NCI-H345 (cell line): ENCODE data around the gene AMY1A.
"Not testable (repeated sequence)": the region's sequence is repeated elsewhere in the genome, so short reads cannot be mapped to it uniquely, and the experiment has no call there.

Experiments used
- DNase-seq: peaks from one replicate; lab custom pipeline; 2025; lab: John Stamatoyannopoulos, UW

The AMY1A gene

DNA sequence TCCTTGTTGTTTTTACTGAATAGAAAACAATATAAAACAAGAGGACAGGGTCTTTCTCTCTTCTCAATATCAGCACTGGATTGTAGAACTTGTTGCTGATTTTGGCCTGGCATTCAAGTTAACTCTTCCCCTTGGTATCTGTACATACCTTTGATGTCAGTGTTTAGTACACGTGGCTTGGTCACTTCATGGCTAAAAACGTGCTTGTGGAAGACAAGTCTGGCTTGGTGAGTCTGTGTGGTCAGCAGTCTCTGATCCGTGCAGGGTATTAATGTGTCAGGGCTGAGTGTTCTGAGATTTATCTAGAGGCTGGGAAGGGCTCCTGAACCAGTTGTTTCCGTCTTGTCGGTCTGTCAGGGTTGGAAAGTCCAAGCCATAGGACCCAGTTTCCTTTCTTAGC, at the start of gene AMY1A:
TSS of gene AMY1A (plus strand) at position 301 of the 400 bp plus-strand sequence. CDS start 571 bp downstream, outside the sequence.
- not testable (repeated sequence) for DNase-seq

DNA sequence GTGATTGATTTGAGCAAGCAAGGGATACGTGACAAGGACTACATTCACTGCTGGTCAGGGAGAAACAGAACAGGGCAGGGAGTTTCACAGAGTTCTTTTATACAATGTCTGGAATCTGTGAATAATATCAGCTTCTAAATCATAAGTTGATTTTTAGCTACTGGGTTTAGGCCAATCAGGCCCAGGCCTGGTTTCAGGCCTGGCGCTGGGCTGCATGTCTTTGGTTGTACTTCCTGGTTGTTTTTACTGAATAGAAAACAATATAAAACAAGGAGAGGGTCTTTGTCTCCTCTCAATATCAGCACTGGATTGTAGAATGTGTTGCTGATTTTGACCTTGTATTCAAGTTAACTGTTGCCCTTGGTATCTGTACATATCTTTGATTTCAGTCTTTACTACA, 39.2 kb upstream of the AMY1A start:
- no peak for DNase-seq

DNA sequence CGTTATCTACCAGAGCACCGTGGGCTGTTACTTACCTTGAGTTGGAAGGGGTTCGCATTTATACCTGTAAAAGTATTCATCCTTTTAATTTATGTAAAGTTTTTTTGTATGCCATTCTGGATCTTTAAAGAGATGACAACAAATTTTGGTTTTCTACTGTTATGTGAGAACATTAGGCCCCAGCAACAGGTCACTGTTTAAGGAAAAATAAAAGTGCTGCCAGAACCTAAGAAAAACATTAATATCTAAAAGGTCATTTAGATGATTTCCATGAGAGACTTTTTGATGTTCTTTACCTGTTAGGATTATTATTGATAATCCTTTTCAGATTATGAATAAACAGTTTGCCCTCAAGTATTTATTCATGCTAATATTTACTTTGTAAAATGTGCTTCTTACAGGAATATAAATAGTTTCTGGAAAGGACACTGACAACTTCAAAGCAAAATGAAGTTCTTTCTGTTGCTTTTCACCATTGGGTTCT, 38.5 kb upstream of the AMY1A start, which contains the start of gene AMY2A:
TSS of gene AMY2A (plus strand) at position 434 of the 484 bp plus-strand sequence. CDS start at position 448, 14 bp downstream.
- DNase-seq: not testable (repeated sequence)

DNA sequence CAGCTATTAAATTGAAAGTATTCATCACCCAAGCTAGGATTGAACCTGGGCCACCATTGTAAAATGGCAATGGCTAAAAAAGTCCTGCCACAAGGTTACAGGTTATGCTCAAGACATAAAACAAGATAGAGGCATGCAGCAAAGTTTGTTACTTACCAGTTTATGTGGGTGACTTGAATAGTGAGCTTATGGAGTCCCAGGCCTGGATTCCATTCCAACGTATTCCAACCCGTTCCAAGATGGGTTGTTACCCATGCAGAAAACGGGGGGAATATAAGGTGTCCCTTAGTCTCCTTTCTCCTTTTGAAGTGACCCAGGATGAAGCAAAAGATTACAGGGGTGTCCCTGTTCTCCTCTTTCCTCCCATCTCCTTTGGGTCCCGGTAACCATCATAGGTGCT, 28.1 kb upstream of the AMY1A start:
- not testable (repeated sequence) for DNase-seq

DNA sequence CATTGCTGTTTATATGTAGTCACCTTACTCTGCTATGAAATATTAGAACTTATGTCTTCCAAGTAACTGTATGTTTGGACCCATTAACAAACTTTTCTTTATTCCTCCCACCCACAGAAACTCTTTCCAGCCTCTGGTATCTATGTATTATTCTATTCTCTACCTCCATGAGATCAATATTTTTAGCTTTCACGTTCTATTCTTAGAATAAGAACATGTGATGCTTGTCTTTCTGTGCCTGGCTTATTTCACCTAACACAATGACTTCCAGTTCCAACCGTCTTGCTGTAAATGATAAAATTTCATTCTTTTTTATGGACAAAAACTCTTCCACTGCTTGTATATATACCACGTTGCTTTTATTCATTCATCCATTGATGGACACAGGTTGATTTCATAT, 14.4 kb upstream of the AMY1A start:
- DNase-seq: not testable (repeated sequence)

DNA sequence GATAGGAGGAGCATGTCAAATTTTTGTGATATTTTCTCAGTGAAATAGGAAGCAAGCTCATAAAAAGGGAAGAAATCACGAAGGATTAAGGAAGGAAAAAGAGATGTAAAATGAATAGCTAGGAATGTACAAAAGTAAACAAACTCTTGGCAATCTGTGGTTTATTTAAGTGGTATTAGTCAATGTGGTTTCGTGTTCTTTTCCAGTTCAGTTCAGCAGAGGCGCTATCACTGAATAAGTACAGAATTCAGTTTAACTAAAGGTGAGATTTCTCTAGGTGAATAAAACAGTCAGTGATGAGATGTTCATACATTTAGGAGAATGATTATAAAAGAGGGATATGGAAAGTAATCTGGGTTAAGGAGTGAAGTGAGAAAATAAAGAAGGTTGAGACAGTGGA, 11.7 kb upstream of the AMY1A start:
- DNase-seq: not testable (repeated sequence)

DNA sequence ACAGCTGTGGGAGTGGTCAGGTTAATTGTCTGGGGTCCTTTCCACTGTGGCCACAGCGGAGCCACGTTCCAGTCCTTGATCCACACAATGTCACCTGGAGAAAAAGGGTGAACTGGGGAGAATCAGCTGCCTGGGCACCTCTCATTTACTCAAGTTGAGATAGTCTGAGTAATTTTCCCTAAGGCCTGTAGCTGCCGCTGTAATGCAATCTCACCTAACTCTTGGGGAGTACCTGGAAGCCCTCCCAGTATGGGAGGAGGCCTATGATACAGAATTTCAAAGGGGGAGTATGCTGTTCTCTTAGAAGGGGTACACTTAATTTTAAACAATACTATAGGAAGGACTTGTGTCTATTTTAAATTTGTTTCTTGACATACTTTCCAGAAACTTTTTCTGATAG, 5.3 kb upstream of the AMY1A start:
- not testable (repeated sequence) for DNase-seq

DNA sequence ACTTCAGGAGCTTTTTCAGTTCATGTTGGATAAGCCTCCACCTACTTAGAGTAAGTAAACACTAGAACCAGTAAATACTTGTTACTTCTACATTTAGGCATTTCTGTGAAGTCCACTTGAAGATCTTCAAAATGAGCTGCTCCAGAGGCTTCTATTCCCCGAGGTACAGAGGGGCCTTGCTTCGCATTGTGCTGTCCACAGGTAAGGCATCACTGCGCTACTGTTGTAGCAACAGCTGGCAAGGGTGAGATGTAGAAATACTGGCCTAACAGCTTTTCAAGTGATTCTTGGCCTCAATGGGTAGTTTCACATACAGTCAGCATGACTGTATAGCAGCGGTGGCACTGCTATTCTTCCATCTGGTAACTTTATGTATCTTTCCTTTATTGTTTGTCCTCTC, 4.7 kb upstream of the AMY1A start:
- not testable (repeated sequence) for DNase-seq

DNA sequence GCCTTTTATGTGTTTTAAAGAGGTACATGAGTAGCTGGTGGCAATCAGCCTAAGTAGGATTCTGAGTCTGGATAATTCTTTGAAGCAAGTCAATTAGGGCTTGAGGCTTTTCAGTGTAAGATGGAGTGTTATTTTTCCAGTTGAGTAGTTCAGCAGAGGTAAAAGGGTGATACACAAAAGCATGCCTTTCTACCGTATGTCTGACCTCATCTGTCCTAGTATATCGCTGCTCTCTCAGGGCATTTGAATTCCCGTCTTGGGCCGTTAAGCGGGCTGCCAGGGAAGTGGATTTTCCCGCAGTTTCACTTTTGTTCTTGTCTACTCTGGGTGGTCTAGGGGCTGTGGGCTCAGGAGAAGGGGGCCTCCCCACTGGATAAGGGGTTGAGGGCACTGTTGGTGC, 1.4 kb upstream of the AMY1A start:
- not testable (repeated sequence) for DNase-seq

DNA sequence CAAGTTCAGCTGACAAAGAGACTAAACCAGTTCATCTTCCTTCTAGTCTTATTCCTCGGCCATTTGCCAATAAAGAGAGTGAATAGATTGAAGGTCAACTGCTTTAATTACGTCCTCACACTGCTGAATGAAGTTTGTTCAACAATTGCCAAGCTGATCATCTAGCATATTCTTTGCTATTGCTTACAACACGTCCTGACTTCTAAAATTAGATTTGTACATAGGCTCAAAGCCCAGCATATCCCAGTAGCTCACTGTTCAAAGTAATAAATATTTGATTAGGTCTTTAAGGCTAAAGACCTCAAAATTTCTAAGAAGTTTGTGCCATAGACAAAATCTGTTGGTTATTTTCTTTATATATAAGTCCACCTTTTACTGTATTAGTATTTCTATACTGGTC, 20.8 kb downstream of the AMY1A start:
- not testable (repeated sequence) for DNase-seq

DNA sequence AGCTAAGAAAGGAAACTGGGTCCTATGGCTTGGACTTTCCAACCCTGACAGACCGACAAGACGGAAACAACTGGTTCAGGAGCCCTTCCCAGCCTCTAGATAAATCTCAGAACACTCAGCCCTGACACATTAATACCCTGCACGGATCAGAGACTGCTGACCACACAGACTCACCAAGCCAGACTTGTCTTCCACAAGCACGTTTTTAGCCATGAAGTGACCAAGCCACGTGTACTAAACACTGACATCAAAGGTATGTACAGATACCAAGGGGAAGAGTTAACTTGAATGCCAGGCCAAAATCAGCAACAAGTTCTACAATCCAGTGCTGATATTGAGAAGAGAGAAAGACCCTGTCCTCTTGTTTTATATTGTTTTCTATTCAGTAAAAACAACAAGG, 40.5 kb downstream of the AMY1A start, which contains the start of gene AMY1B:
TSS of gene AMY1B (minus strand) at position 101 of the 400 bp plus-strand sequence. CDS start 571 bp downstream, outside the sequence.
- not testable (repeated sequence) for DNase-seq

DNA sequence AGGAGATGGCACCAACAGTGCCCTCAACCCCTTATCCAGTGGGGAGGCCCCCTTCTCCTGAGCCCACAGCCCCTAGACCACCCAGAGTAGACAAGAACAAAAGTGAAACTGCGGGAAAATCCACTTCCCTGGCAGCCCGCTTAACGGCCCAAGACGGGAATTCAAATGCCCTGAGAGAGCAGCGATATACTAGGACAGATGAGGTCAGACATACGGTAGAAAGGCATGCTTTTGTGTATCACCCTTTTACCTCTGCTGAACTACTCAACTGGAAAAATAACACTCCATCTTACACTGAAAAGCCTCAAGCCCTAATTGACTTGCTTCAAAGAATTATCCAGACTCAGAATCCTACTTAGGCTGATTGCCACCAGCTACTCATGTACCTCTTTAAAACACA, 41.9 kb downstream of the AMY1A start:
- not testable (repeated sequence) for DNase-seq

DNA sequence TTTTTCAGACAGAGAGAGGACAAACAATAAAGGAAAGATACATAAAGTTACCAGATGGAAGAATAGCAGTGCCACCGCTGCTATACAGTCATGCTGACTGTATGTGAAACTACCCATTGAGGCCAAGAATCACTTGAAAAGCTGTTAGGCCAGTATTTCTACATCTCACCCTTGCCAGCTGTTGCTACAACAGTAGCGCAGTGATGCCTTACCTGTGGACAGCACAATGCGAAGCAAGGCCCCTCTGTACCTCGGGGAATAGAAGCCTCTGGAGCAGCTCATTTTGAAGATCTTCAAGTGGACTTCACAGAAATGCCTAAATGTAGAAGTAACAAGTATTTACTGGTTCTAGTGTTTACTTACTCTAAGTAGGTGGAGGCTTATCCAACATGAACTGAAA, 45.1 kb downstream of the AMY1A start:
- DNase-seq: not testable (repeated sequence)

DNA sequence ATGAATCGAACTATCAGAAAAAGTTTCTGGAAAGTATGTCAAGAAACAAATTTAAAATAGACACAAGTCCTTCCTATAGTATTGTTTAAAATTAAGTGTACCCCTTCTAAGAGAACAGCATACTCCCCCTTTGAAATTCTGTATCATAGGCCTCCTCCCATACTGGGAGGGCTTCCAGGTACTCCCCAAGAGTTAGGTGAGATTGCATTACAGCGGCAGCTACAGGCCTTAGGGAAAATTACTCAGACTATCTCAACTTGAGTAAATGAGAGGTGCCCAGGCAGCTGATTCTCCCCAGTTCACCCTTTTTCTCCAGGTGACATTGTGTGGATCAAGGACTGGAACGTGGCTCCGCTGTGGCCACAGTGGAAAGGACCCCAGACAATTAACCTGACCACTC, 45.7 kb downstream of the AMY1A start:
- DNase-seq: not testable (repeated sequence)

DNA sequence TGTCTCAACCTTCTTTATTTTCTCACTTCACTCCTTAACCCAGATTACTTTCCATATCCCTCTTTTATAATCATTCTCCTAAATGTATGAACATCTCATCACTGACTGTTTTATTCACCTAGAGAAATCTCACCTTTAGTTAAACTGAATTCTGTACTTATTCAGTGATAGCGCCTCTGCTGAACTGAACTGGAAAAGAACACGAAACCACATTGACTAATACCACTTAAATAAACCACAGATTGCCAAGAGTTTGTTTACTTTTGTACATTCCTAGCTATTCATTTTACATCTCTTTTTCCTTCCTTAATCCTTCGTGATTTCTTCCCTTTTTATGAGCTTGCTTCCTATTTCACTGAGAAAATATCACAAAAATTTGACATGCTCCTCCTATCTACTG, 52.1 kb downstream of the AMY1A start:
- not testable (repeated sequence) for DNase-seq

DNA sequence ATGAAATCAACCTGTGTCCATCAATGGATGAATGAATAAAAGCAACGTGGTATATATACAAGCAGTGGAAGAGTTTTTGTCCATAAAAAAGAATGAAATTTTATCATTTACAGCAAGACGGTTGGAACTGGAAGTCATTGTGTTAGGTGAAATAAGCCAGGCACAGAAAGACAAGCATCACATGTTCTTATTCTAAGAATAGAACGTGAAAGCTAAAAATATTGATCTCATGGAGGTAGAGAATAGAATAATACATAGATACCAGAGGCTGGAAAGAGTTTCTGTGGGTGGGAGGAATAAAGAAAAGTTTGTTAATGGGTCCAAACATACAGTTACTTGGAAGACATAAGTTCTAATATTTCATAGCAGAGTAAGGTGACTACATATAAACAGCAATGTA, 54.8 kb downstream of the AMY1A start:
- DNase-seq: not testable (repeated sequence)
